GM10248 (cell line): ENCODE results near the gene MPPED1.

Experiments
- CTCF ChIA-PET: fragments of 300-600 bp; sonication (Branson Sonifier 250); formaldehyde crosslinking; extraction: SDS; loops from one replicate; lab custom pipeline; 2021; ENCODE audit warnings: antibody characterized with exemption; lab: Yijun Ruan, JAX
- POLR2A ChIA-PET: fragments of 350-650 bp; sonication (Branson Sonifier 250); formaldehyde crosslinking; extraction: SDS; loops from one replicate; lab custom pipeline; 2020; ENCODE audit warnings: antibody characterized with exemption; lab: Yijun Ruan, JAX
- DNase-seq: peaks from one replicate; pipeline ENCODE4 v3.0.0; 2012; ENCODE audit errors: extremely low spot score
- CTCF ChIP-seq: IDR thresholded peaks from 2 replicates; pipeline ENCODE4 v1.5.1; 2012; ENCODE audit warnings: mild to moderate bottlenecking, low read depth; ENCODE audit errors: extremely low read depth, missing control alignments, control extremely low read depth

Gene MPPED1

GRCh38 chr22:43437871-43438475 lies 26.2 kb downstream of the MPPED1 start:
- POLR2A ChIA-PET, result no interaction called here
- CTCF ChIA-PET, result no interaction called here
- TF ChIP-seq CTCF, result no peak
- DNase-seq, result no peak

GRCh38 chr22:43438666-43439347 lies 27.0 kb downstream of the MPPED1 start:
- no peak for TF ChIP-seq CTCF
- ChIA-PET POLR2A (no interaction called here), CTCF (no interaction called here)
- no peak for DNase-seq

- no peak for TF ChIP-seq CTCF
- POLR2A ChIA-PET, result no interaction called here
- DNase-seq, result no peak
- CTCF ChIA-PET, result no interaction called here
Measured at GRCh38 chr22:43439368-43440103, 27.7 kb downstream of the MPPED1 start.

GRCh38 chr22:43440104-43440387 lies 28.2 kb downstream of the MPPED1 start:
- no peak for DNase-seq
- CTCF ChIA-PET, result no interaction called here

GRCh38 chr22:43440556-43440955 lies 28.7 kb downstream of the MPPED1 start:
- DNase-seq, result no peak
- no peak for TF ChIP-seq CTCF
- ChIA-PET CTCF (no interaction called here), POLR2A (no interaction called here)

More at GRCh38 chr22:43440104-43440387, 28.2 kb downstream of the MPPED1 start:
- no peak for TF ChIP-seq CTCF
- POLR2A ChIA-PET, result no interaction called here

- no peak for DNase-seq
- TF ChIP-seq CTCF, result no peak
- ChIA-PET CTCF (no interaction called here), POLR2A (no interaction called here)
Measured at GRCh38 chr22:43441216-43441615, 29.4 kb downstream of the MPPED1 start.
